Measurements from ENCODE around the gene CDC42BPA. TPM values are rescaled to one million over a fixed set of nuclear protein-coding genes. Genes with fewer than 3 reads are reported as not detected.
A peak's percentile ranks its signal among the peaks of the same experiment; 100 is the strongest.

Gene CDC42BPA
- 10 to 100 TPM; 39.8 to 54.7 (median 46.7) TPM for total RNA-seq

- Histone ChIP-seq H3K4me1 (no peaks in the 10 kb centered on the region), H3K9me3 (no peaks in the 10 kb centered on the region), H3K27ac (peak within 1 kb of the TSS; percentile 88 to 99), H3K4me3 (peak within 1 kb of the TSS; percentile 72 to 97 (median 93)), H3K27me3 (no peaks in the 10 kb centered on the region), H3K36me3 (no peaks in the 10 kb centered on the region)
- peak; percentile 79 to 83 for DNase-seq (ENCODE audit: low spot score in 2 of 2)
- TF ChIP-seq POLR2AphosphoS5 (IDR thresholded peaks at IDR 0.05) (peak in 1 of 3 donors; percentile 49), CTCF (IDR thresholded peaks at IDR 0.05) (no peak), POLR2A (IDR thresholded peaks at IDR 0.05) (no peak)
- intact Hi-C loops (cut with DNase I; ENCODE audit: low total_unique reads), result loop anchor here (5.0 kb wide), 1 partner anchor 229 kb away; no protein-coding TSS in a partner anchor
Observed at GRCh38 chr1:227318016-227318852, at the start of gene CDC42BPA. CDC42BPA (minus strand) TSS chr1:227318492; CDS start chr1:227317182, 1,310 bp downstream.

GRCh38 chr1:227368009-227368408 lies 49.7 kb upstream of the CDC42BPA start:
- Histone ChIP-seq H3K36me3 (no peaks in the 10 kb centered on the region), H3K4me1 (no peaks in the 10 kb centered on the region), H3K27ac (no peak overlapping the region), H3K4me3 (no peak overlapping the region), H3K27me3 (no peaks in the 10 kb centered on the region), H3K9me3 (no peaks in the 10 kb centered on the region)
- DNase-seq (ENCODE audit: low spot score in 2 of 2), result no peak
- TF ChIP-seq CTCF (IDR thresholded peaks at IDR 0.05) (no peak), POLR2AphosphoS5 (IDR thresholded peaks at IDR 0.05) (no peak), POLR2A (IDR thresholded peaks at IDR 0.05) (no peak)
- intact Hi-C loops (cut with DNase I; ENCODE audit: low total_unique reads), result no loop called here

GRCh38 chr1:227365473-227366431 lies 47.5 kb upstream of the CDC42BPA start:
- Histone ChIP-seq H3K4me1 (no peaks in the 10 kb centered on the region), H3K36me3 (no peaks in the 10 kb centered on the region), H3K27ac (no peak overlapping the region), H3K27me3 (no peaks in the 10 kb centered on the region), H3K4me3 (no peak overlapping the region), H3K9me3 (no peaks in the 10 kb centered on the region)
- TF ChIP-seq POLR2AphosphoS5 (IDR thresholded peaks at IDR 0.05), result no peak
- TF ChIP-seq CTCF (IDR thresholded peaks at IDR 0.05), result no peak
- TF ChIP-seq POLR2A (IDR thresholded peaks at IDR 0.05), result no peak
- intact Hi-C loops (cut with DNase I; ENCODE audit: low total_unique reads), result no loop called here
- no peak for DNase-seq (ENCODE audit: low spot score in 2 of 2)

GRCh38 chr1:227364657-227365056 lies 46.4 kb upstream of the CDC42BPA start:
- Histone ChIP-seq H3K27ac (no peak overlapping the region), H3K4me1 (no peaks in the 10 kb centered on the region), H3K4me3 (no peak overlapping the region), H3K9me3 (no peaks in the 10 kb centered on the region), H3K36me3 (no peaks in the 10 kb centered on the region), H3K27me3 (no peaks in the 10 kb centered on the region)
- intact Hi-C loops (cut with DNase I; ENCODE audit: low total_unique reads), result no loop called here
- TF ChIP-seq POLR2AphosphoS5 (IDR thresholded peaks at IDR 0.05) (no peak), CTCF (IDR thresholded peaks at IDR 0.05) (no peak), POLR2A (IDR thresholded peaks at IDR 0.05) (no peak)
- DNase-seq (ENCODE audit: low spot score in 2 of 2), result no peak
